K562 (cell line): ENCODE data around the gene GATB. TPM values are rescaled to one million over a fixed set of nuclear protein-coding genes. Genes with fewer than 3 reads are reported as not detected.

Experiments used
- ATAC-seq: fragments of 200-7000 bp; cut with Tn5 transposase; 3 replicates; pipeline ENCODE4 v1.9.1; 2020; ENCODE audit warnings: moderate library complexity
- BruUV-seq: library from RNA; stranded (reverse); fragments of 400-500 nt; replicated peaks from 2 replicates; lab custom pipeline; 2021; lab: Mats Ljungman, UMichigan
- CTCF ChIA-PET: fragments of 300-600 bp; formaldehyde crosslinking; extraction: SDS; loops from one replicate; lab custom pipeline; 2021; ENCODE audit warnings: low intra/inter-chr PET ratio; lab: Yijun Ruan, JAX
- POLR2A ChIA-PET: fragments of 300-600, 350-650 bp; sonication (Branson Sonifier 250); formaldehyde crosslinking; extraction: SDS; loops from one replicate; lab custom pipeline; 2021; ENCODE audit warnings: antibody characterized with exemption, inconsistent platforms; lab: Yijun Ruan, JAX
- DNase-seq, 4 experiments: peaks; one replicate each; pipeline versions ENCODE4 v3.0.0 to v3.0.0-alpha.2; 2011 to 2018; ENCODE audit warnings: low spot score in 3 of 4, mixed read lengths in 3 of 4; ENCODE audit errors: extremely low read depth in 1 of 4
- FAIRE-seq: peaks from 2 replicates; lab custom pipeline; 2011; peaks lifted over from hg19 to GRCh38; lab: Jason Lieb, UNC
- H2AFZ ChIP-seq: 2 replicates; pipeline ENCODE4 v1.6.0; 2011; ENCODE audit warnings: low read depth, low read length, control low read depth, inconsistent platforms
- H3K27ac ChIP-seq: fragments of 200-600 bp; 3 replicates; pipeline ENCODE4 v1.8.0; 2011; ENCODE audit warnings: low read depth, mild to moderate bottlenecking, control low read depth, inconsistent platforms, low read length, moderate library complexity, mixed read lengths; ENCODE audit errors: extremely low read depth
- H3K27me3 ChIP-seq, 2 experiments: fragments of 300-600 bp in 1 of 2; 2 replicates in 1 of 2; 3 replicates in 1 of 2; pipeline versions ENCODE4 v1.6.0 to v1.8.0; 2011; ENCODE audit warnings: inconsistent platforms in 2 of 2, low read length in 2 of 2, mild to moderate bottlenecking in 1 of 2, mixed read lengths in 1 of 2, moderate library complexity in 1 of 2; ENCODE audit not compliant: control insufficient read depth in 2 of 2, insufficient read depth in 2 of 2
- H3K36me3 ChIP-seq: fragments of 300-600 bp; 3 replicates; pipeline ENCODE4 v1.8.0; 2011; ENCODE audit warnings: mild to moderate bottlenecking, low read length, inconsistent platforms; ENCODE audit not compliant: control insufficient read depth, insufficient read depth
- H3K4me1 ChIP-seq, 2 experiments: fragments of 200-600 bp in 1 of 2; replicated peaks in 1 of 2; 2 replicates in 1 of 2; 3 replicates in 1 of 2; pipeline versions ENCODE4 v1.5.1 to v1.8.0; 2011; ENCODE audit warnings: inconsistent platforms in 2 of 2, low read length in 2 of 2, mild to moderate bottlenecking in 1 of 2, mixed read lengths in 1 of 2, moderate library complexity in 1 of 2; ENCODE audit not compliant: control insufficient read depth in 2 of 2, insufficient read depth in 2 of 2
- H3K4me2 ChIP-seq: 2 replicates; pipeline ENCODE4 v1.6.1; 2011; ENCODE audit warnings: low read length, control low read depth, inconsistent platforms, mixed read lengths; ENCODE audit not compliant: insufficient read depth
- H3K4me3 ChIP-seq: fragments of 200-600 bp; sonication (generic), shearing (Covaris generic); 2 replicates; pipeline ENCODE4 v1.5.1; 2016; ENCODE audit warnings: control low read depth, inconsistent platforms
- H3K79me2 ChIP-seq: fragments of 200-600 bp; 3 replicates; pipeline ENCODE4 v1.8.0; 2011; ENCODE audit warnings: low read length, inconsistent platforms; ENCODE audit not compliant: control insufficient read depth, insufficient read depth
- H3K9ac ChIP-seq, 2 experiments: 2 replicates each; pipeline versions ENCODE4 v1.6.0 to v1.6.1; 2011; ENCODE audit warnings: low read depth in 2 of 2, low read length in 2 of 2, control low read depth in 1 of 2, inconsistent platforms in 1 of 2, mild to moderate bottlenecking in 1 of 2, mixed read lengths in 1 of 2; ENCODE audit not compliant: insufficient read depth in 1 of 2
- H3K9me1 ChIP-seq: one replicate; pipeline ENCODE4 v1.6.0; 2011; ENCODE audit warnings: inconsistent platforms, mild to moderate bottlenecking, low read length, moderate library complexity; ENCODE audit not compliant: control insufficient read depth, insufficient read depth
- H3K9me3 ChIP-seq: replicated peaks from 2 replicates; pipeline ENCODE4 v1.5.1; 2011; ENCODE audit warnings: low read depth, low read length, inconsistent platforms; ENCODE audit not compliant: control insufficient read depth, insufficient read depth
- H4K20me1 ChIP-seq: replicated peaks from 2 replicates; pipeline ENCODE4 v1.6.1; 2011; ENCODE audit warnings: low read length, inconsistent platforms, mixed read lengths; ENCODE audit not compliant: control insufficient read depth, insufficient read depth
- RBBP5 ChIP-seq: fragments of 200-600 bp; sonication (generic); IDR thresholded peaks from 2 replicates; pipeline ENCODE4 v1.6.1; 2012; ENCODE audit warnings: borderline replicate concordance, mild to moderate bottlenecking, low read length, control low read depth, inconsistent platforms; ENCODE audit not compliant: insufficient read depth, poor library complexity, severe bottlenecking
- REST ChIP-seq, 2 experiments: fragments of 450-650 bp; formaldehyde crosslinking in 1 of 2; IDR thresholded peaks; 2 replicates each; pipeline versions ENCODE4 v1.4.0 to v1.6.1; 2014 to 2020; ENCODE audit warnings: mild to moderate bottlenecking in 2 of 2, borderline replicate concordance in 1 of 2, low read depth in 1 of 2
- TAL1 ChIP-seq: fragments of 450-650 bp; IDR thresholded peaks from 2 replicates; pipeline ENCODE4 v1.6.1; 2016; ENCODE audit warnings: mild to moderate bottlenecking
- TBL1XR1 ChIP-seq, 2 experiments: IDR thresholded peaks; 2 replicates each; pipeline ENCODE4 v1.6.1; 2012; ENCODE audit warnings: improper control_type of control experiment in 2 of 2, low read length in 2 of 2, mild to moderate bottlenecking in 1 of 2
- ZNF583 ChIP-seq: fragments of 250-450 bp; sonication (Bioruptor Pico); IDR thresholded peaks from 2 replicates; pipeline ENCODE4 v1.4.0; 2020
- WGBS: fragments of 100-300 bp; shearing (Covaris generic); methylation state at CpG from one replicate; pipeline ENCODE4 v1.1.6; 2016; ENCODE audit warnings: low coverage, mixed read lengths; ENCODE audit not compliant: insufficient coverage; ENCODE audit errors: missing lambda C conversion rate; 5-methylcytosine and 5-hydroxymethylcytosine counted together
- in situ Hi-C: fragments of 300-500 bp; cut with MboI; formaldehyde crosslinking; loops from 4 replicates; pipeline ENCODE4 v1.15.0; 2018; ENCODE audit warnings: inconsistent platforms, mixed read lengths
- intact Hi-C: fragments of 100-400 bp; cut with micrococcal nuclease; formaldehyde crosslinking; loops from 2 replicates; pipeline ENCODE4 v1.14.2; 2022
- polyA plus RNA-seq, 8 experiments: library from polyadenylated mRNA; depleted of rRNA in 4 of 8; stranded (reverse) in 5 of 8; unstranded in 3 of 8; fragments of >200 nt; fragmentation: Nextera tagmentation in 2 of 8; fragmentation: Illumina TruSeq in 1 of 8; extraction: Ambion mirVana in 2 of 8; extraction: Trizol in 1 of 8; gene quantifications; 2 replicates each; pipeline versions ENCODE4 v1.2.1 to v1.2.3, GENCODE V29; 2011 to 2014; ENCODE audit warnings: inconsistent platforms in 1 of 8, missing spikeins in 1 of 8
- total RNA-seq, 7 experiments: library from RNA; depleted of rRNA in 6 of 7; stranded (reverse); fragments of >200 nt in 6 of 7; fragmentation: Illumina TruSeq in 2 of 7; extraction: Trizol in 2 of 7; gene quantifications; 2 replicates each; pipeline versions ENCODE4 v1.2.1 to v1.2.3, GENCODE V29; 2011 to 2021; ENCODE audit warnings: low replicate concordance in 1 of 7

Gene GATB
- total and polyA plus RNA-seq, 9 of the 15 experiments (the other 6 are each of a cell fraction or from before 2014, with no cell fraction given): 15.3 to 31.8 (median 26.2) TPM

GRCh38 chr4:151781026-151781425 lies 20.2 kb upstream of the GATB start:
- H3K79me2 ChIP-seq: no peaks in the 10 kb centered on the region
- no peaks in the 10 kb centered on the region for H4K20me1 ChIP-seq
- H3K27me3 ChIP-seq: peaks cover 3 to 5% of the 10 kb centered on the region in 2 experiments; a peak in 1 of 5 replicates
- FAIRE-seq (no peak), DNase-seq (no peak), ATAC-seq (no peak)
- no peaks in the 10 kb centered on the region for H3K4me1 ChIP-seq
- no peak overlapping the region for H3K9ac ChIP-seq
- H3K4me2 ChIP-seq: no peak overlapping the region
- intact Hi-C loops: no loop called here
- H3K36me3 ChIP-seq: no peaks in the 10 kb centered on the region
- no peaks in the 10 kb centered on the region for H3K9me1 ChIP-seq
- no peak overlapping the region for H3K4me3 ChIP-seq
- no TSS peak for BruUV-seq
- ChIA-PET POLR2A (interaction anchor here (0.8 to 1.0 kb wide), 2 partner anchors 16 to 21 kb away, joined by 3 to 5 read pairs; no protein-coding TSS in a partner anchor), CTCF (no interaction called here)
- WGBS: 2% methylated on average over 5 of the region's 5 CpGs
- H3K9me3 ChIP-seq: no peaks in the 10 kb centered on the region
- H3K27ac ChIP-seq: no peak overlapping the region
- in situ Hi-C loops: no loop called here
- H2AFZ ChIP-seq: no peak overlapping the region
- TF ChIP-seq RBBP5 (no peak), REST (IDR thresholded peaks at IDR 0.05; ENCODE audit: borderline replicate concordance) (no peak), REST (CRISPR knock-in tag; IDR thresholded peaks at IDR 0.05; ENCODE audit: low read depth) (no peak), TBL1XR1 (IDR thresholded peaks at IDR 0.05; ENCODE audit: low read length in 2 of 2) (no peak), TAL1 (no peak), ZNF583 (CRISPR knock-in tag) (no peak)
